Sigmoid colon (tissue), 7 donors: Measurements from ENCODE around the gene EFHD2. TPM values are rescaled to one million over a fixed set of nuclear protein-coding genes. Genes with fewer than 3 reads are reported as not detected.

ENCODE experiments used
- DNase-seq: peaks from one replicate; pipeline ENCODE4 v3.0.0-alpha.2; 2019
- H3K27ac ChIP-seq, 4 donors: fragments of 200-600 bp; sonication (generic); one replicate each; pipeline ENCODE4 v1.5.1; 2016 to 2019; ENCODE audit warnings: mild to moderate bottlenecking in 1 of 4
- H3K27me3 ChIP-seq, 3 donors: fragments of 200-600 bp; sonication (generic); one replicate each; pipeline ENCODE4 v1.5.1; 2019; ENCODE audit warnings: mild to moderate bottlenecking in 1 of 3
- H3K36me3 ChIP-seq, 4 donors: fragments of 200-600 bp; sonication (generic); one replicate each; pipeline ENCODE4 v1.5.1; 2016 to 2019
- H3K4me1 ChIP-seq, 4 donors: fragments of 200-600 bp; sonication (generic); one replicate each; pipeline ENCODE4 v1.5.1; 2017 to 2019
- H3K4me3 ChIP-seq, 4 donors: fragments of 200-600 bp; sonication (generic); one replicate each; pipeline ENCODE4 v1.5.1; 2017 to 2019; ENCODE audit warnings: mild to moderate bottlenecking in 2 of 4, moderate library complexity in 1 of 4
- H3K9me3 ChIP-seq, 4 donors: fragments of 200-600 bp in 3 of 4; sonication (generic) in 3 of 4; one replicate each; pipeline versions ENCODE4 v1.5.1 to v1.6.1; 2013 to 2019
- EP300 ChIP-seq, 4 donors: sonication (generic); formaldehyde crosslinking; IDR thresholded peaks; one replicate each; pipeline ENCODE4 v1.6.1; 2017; ENCODE audit warnings: antibody characterized with exemption in 4 of 4
- POLR2A ChIP-seq, 2 donors: fragments of 450-650 bp; IDR thresholded peaks; one replicate each; pipeline ENCODE4 v1.6.1; 2016; ENCODE audit warnings: antibody characterized with exemption in 2 of 2, mild to moderate bottlenecking in 2 of 2, moderate library complexity in 2 of 2
- POLR2AphosphoS5 ChIP-seq, 4 donors: sonication (generic); formaldehyde crosslinking; IDR thresholded peaks; one replicate each; pipeline ENCODE4 v1.6.1; 2017; ENCODE audit warnings: antibody characterized with exemption in 4 of 4
- WGBS, 2 donors: extraction: QIAGEN DNeasy Blood & Tissue Kit; methylation state at CpG; one replicate each; pipeline ENCODE4 v1.1.7; 2013; 5-methylcytosine and 5-hydroxymethylcytosine counted together
- intact Hi-C: fragments of 100-400 bp; cut with DNase I; formaldehyde crosslinking; loops from one replicate; pipeline ENCODE4 v1.15.1; 2023
- polyA plus RNA-seq, 3 donors: library from polyadenylated mRNA; stranded (reverse); fragments of 200-250 nt; gene quantifications; one replicate each; pipeline ENCODE4 v1.2.3, GENCODE V29; 2013
- total RNA-seq, 4 donors: library from RNA; depleted of rRNA; stranded (reverse); fragments of >200 nt; gene quantifications; one replicate each; pipeline ENCODE4 v1.1.0, GENCODE V29; 2016
- TF ChIP-seq, protein P1 (sequence below), 4 experiments: fragments of 450-650 bp in 3 of 4; fragments of 200-600 bp in 1 of 4; IDR thresholded peaks; one replicate each; pipeline ENCODE4 v1.5.1; 2016 to 2019; ENCODE audit warnings: antibody characterized with exemption in 4 of 4, mild to moderate bottlenecking in 3 of 4, moderate library complexity in 2 of 4
- donor health status: healthy with polysubstance abuse.
- donor health status: Bipolar disorder and iron deficiency.
- donor health status: healthy.

The EFHD2 gene
- total and polyA plus RNA-seq, 7 donors = 32.7 to 181 (median 47.4) TPM

DNA sequence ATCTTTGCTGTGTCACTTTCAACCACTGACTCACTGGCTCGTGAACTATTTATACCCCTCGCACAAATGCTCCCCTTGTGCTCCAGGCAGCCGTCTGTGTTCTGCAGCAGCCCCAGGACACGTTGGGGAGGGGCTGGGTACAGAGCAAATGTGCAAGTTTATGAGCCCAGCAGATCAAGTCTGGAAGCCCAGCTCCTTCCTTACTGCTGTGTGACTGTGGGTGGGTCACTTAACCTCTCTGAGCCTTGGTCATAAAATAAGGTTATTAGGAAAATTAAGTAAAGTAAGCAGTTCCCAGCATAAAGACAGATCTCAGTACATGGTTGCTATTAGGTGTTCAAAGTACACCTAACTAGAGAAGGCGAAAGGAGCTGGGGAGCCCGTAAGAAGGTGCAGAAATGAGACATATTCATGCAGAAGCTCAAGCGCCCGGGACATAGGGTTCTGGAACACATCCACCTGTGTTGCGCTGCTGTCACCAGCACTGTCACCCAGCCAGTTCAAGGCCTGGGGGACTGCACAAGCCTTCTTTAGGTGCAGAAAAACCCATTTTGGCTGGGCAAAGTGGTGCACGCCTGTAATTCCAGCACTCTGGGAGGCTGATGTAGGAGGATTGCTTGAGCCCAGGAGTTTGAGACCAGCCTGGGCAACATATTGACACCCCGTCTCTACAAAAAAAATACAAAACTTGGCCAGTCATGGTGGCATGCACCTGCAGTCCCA is 13.8 kb downstream of the EFHD2 start:
- intact Hi-C loops = loop anchor here (10.0 kb wide), 1 partner anchor 269 kb away; the partner anchor contains the start of gene TMEM51
- peaks cover 0 to 4% (median 1%) of the 10 kb centered on the region in 4 donors for H3K36me3 ChIP-seq
- H3K27me3 ChIP-seq = no peaks in the 10 kb centered on the region
- no peak overlapping the region for H3K27ac ChIP-seq
- TF ChIP-seq POLR2AphosphoS5 (IDR thresholded peaks at IDR 0.05) = no peak
- TF ChIP-seq EP300 (IDR thresholded peaks at IDR 0.05) = no peak
- TF ChIP-seq, protein P1, sequence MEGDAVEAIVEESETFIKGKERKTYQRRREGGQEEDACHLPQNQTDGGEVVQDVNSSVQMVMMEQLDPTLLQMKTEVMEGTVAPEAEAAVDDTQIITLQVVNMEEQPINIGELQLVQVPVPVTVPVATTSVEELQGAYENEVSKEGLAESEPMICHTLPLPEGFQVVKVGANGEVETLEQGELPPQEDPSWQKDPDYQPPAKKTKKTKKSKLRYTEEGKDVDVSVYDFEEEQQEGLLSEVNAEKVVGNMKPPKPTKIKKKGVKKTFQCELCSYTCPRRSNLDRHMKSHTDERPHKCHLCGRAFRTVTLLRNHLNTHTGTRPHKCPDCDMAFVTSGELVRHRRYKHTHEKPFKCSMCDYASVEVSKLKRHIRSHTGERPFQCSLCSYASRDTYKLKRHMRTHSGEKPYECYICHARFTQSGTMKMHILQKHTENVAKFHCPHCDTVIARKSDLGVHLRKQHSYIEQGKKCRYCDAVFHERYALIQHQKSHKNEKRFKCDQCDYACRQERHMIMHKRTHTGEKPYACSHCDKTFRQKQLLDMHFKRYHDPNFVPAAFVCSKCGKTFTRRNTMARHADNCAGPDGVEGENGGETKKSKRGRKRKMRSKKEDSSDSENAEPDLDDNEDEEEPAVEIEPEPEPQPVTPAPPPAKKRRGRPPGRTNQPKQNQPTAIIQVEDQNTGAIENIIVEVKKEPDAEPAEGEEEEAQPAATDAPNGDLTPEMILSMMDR (IDR thresholded peaks at IDR 0.05) = no peak
- no peak for TF ChIP-seq POLR2A (IDR thresholded peaks at IDR 0.05)
- 28 to 76% methylated on average over 11 of the region's 11 CpGs for WGBS, 2 donors
- no peak for DNase-seq
- no peak overlapping the region for H3K4me3 ChIP-seq
- no peaks in the 10 kb centered on the region for H3K9me3 ChIP-seq
- H3K4me1 ChIP-seq = peaks cover 0 to 57% (median 45%) of the 10 kb centered on the region in 4 donors

DNA sequence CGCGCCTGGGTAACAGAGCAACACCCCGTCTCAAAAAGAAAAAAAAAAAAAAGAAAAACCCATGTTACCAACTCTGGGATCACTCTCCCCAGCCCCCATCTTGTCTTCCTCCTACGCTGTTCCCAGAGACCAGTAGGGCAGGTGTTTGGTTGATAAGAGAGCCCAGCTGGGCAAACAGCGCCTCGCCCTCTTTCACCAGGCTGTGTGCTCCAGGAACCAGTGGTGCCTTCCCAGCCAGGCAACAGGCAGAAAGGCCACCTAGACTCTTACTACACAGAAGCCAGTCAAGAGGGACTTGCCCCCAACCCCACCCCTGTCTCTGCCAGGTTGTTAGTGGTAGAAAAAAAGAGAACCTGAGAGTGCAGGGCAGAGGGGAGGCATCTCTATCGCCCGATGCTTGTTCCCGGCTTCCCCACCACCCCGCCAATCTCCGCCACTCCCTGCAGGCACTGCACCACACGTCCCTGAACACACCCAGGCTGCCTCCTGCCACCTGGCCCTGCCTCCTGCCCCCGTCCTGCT is 14.5 kb downstream of the EFHD2 start:
- no peaks in the 10 kb centered on the region for H3K9me3 ChIP-seq
- H3K27ac ChIP-seq = peak overlapping the region in 1 of 4 donors; percentile 3
- H3K4me1 ChIP-seq = peaks cover 0 to 51% (median 42%) of the 10 kb centered on the region in 4 donors
- no peak for TF ChIP-seq POLR2A (IDR thresholded peaks at IDR 0.05)
- TF ChIP-seq, protein P1 (IDR thresholded peaks at IDR 0.05) = no peak
- no peak for TF ChIP-seq EP300 (IDR thresholded peaks at IDR 0.05)
- TF ChIP-seq POLR2AphosphoS5 (IDR thresholded peaks at IDR 0.05) = peak in 1 of 4 donors; percentile 15
- H3K4me3 ChIP-seq = no peak overlapping the region
- 11 to 58% methylated on average over 13 of the region's 13 CpGs for WGBS, 2 donors
- intact Hi-C loops = loop anchor here (10.0 kb wide), 1 partner anchor 269 kb away; the partner anchor contains the start of gene TMEM51
- H3K36me3 ChIP-seq = peaks cover 0 to 10% (median 2%) of the 10 kb centered on the region in 4 donors
- DNase-seq = no peak
- no peaks in the 10 kb centered on the region for H3K27me3 ChIP-seq

DNA sequence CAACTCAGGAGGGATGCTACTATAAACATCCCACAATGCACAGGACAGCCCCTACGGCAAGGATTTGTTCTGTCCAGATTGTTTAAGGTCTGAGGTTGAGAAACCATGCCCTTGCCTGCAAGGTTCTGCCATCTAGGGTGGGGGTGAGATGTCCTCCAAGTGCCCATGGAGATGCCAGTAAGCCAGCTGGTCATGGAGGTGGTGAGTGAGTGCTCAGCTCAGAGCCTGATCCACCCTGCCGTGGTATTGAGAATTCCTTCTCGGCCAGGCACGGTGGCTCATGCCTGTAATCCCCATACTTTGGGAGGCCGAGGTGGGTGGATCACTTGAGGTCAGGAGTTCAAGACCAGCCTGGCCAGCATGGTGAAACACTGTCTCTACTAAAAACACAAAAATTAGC is 15.3 kb downstream of the EFHD2 start:
- no peak for DNase-seq
- no peaks in the 10 kb centered on the region for H3K27me3 ChIP-seq
- 21 to 68% methylated on average over 5 of the region's 5 CpGs for WGBS, 2 donors
- intact Hi-C loops = loop anchor here (5.0 to 10.0 kb wide), 2 partner anchors 83 to 270 kb away; partner anchors contain the start of gene TMEM51
- H3K27ac ChIP-seq = peak overlapping the region in 1 of 4 donors; percentile 3
- no peaks in the 10 kb centered on the region for H3K9me3 ChIP-seq
- TF ChIP-seq POLR2AphosphoS5 (IDR thresholded peaks at IDR 0.05) = no peak
- no peak for TF ChIP-seq POLR2A (IDR thresholded peaks at IDR 0.05)
- no peak for TF ChIP-seq EP300 (IDR thresholded peaks at IDR 0.05)
- TF ChIP-seq, protein P1 (IDR thresholded peaks at IDR 0.05) = no peak
- peaks cover 0 to 12% (median 2%) of the 10 kb centered on the region in 4 donors for H3K36me3 ChIP-seq
- no peak overlapping the region for H3K4me3 ChIP-seq
- H3K4me1 ChIP-seq = peaks cover 0 to 43% (median 36%) of the 10 kb centered on the region in 4 donors

GRCh38 chr1:15425521-15425920 is 15.8 kb downstream of the EFHD2 start:
- no peak overlapping the region for H3K27ac ChIP-seq
- intact Hi-C loops = loop anchor here (5.0 to 10.0 kb wide), 2 partner anchors 83 to 271 kb away; partner anchors contain the start of gene TMEM51

More at GRCh38 chr1:15425521-15425920, 15.8 kb downstream of the EFHD2 start:
- H3K4me3 ChIP-seq = no peak overlapping the region
- no peak for DNase-seq
- WGBS, 2 donors = 59 to 89% methylated on average over 10 of the region's 10 CpGs
- H3K27me3 ChIP-seq = no peaks in the 10 kb centered on the region
- no peaks in the 10 kb centered on the region for H3K9me3 ChIP-seq
- TF ChIP-seq POLR2AphosphoS5 (IDR thresholded peaks at IDR 0.05) (no peak), POLR2A (IDR thresholded peaks at IDR 0.05) (no peak), EP300 (IDR thresholded peaks at IDR 0.05) (no peak)
- TF ChIP-seq, protein P1 (IDR thresholded peaks at IDR 0.05) = no peak
- peaks cover 0 to 12% (median 2%) of the 10 kb centered on the region in 4 donors for H3K36me3 ChIP-seq
- peaks cover 0 to 43% (median 35%) of the 10 kb centered on the region in 4 donors for H3K4me1 ChIP-seq
